GM12891 (cell line): ENCODE results near the gene EFCAB7.
"Not testable (repeated sequence)": the region's sequence is repeated elsewhere in the genome, so short reads cannot be mapped to it uniquely, and the experiment has no call there.

Source experiments
- DNase-seq: peaks from one replicate; pipeline ENCODE4 v3.0.0; 2011; ENCODE audit warnings: low spot score; ENCODE audit not compliant: insufficient read length
- FAIRE-seq: peaks from 2 replicates; lab custom pipeline; 2011; peaks lifted over from hg19 to GRCh38; lab: Jason Lieb, UNC
- PAX5 ChIP-seq: IDR thresholded peaks from 2 replicates; pipeline ENCODE4 v1.6.1; 2011; ENCODE audit warnings: low read length, moderate library complexity, mild to moderate bottlenecking; ENCODE audit not compliant: insufficient read depth, severe bottlenecking
- POLR2A ChIP-seq: IDR thresholded peaks from 2 replicates; pipeline ENCODE4 v1.6.1; 2011; ENCODE audit warnings: low read depth, low read length, control low read depth
- POLR2AphosphoS5 ChIP-seq: IDR thresholded peaks from 2 replicates; pipeline ENCODE4 v1.6.1; 2011; ENCODE audit warnings: low read depth, low read length, control low read depth
- POU2F2 ChIP-seq: IDR thresholded peaks from 2 replicates; pipeline ENCODE4 v1.6.1; 2011; ENCODE audit warnings: low read depth, mild to moderate bottlenecking, control low read depth, low read length, moderate library complexity
- SPI1 ChIP-seq: IDR thresholded peaks from 2 replicates; pipeline ENCODE4 v1.6.1; 2011; ENCODE audit warnings: low read depth, low read length, control low read depth
- TAF1 ChIP-seq: IDR thresholded peaks from 2 replicates; pipeline ENCODE4 v1.6.1; 2011; ENCODE audit warnings: low read depth, low read length, control low read depth

The EFCAB7 gene

GRCh38 chr1:63547621-63548294 lies 24.4 kb downstream of the EFCAB7 start:
- DNase-seq, result no peak
- TF ChIP-seq SPI1, result no peak
- TF ChIP-seq POLR2AphosphoS5, result no peak
- TF ChIP-seq PAX5, result no peak
- TF ChIP-seq TAF1, result no peak
- no peak for TF ChIP-seq POU2F2
- TF ChIP-seq POLR2A, result no peak
- no peak for FAIRE-seq

- no peak for FAIRE-seq
- DNase-seq, result no peak
- no peak for TF ChIP-seq SPI1
- TF ChIP-seq POU2F2, result no peak
- TF ChIP-seq PAX5, result no peak
- TF ChIP-seq TAF1, result no peak
- TF ChIP-seq POLR2A, result no peak
- no peak for TF ChIP-seq POLR2AphosphoS5
Measured at GRCh38 chr1:63548303-63548702, 25.0 kb downstream of the EFCAB7 start.

GRCh38 chr1:63548877-63549276 lies 25.6 kb downstream of the EFCAB7 start:
- peak; percentile 28 for FAIRE-seq
- DNase-seq, result no peak
- TF ChIP-seq POLR2AphosphoS5, result no peak
- TF ChIP-seq SPI1, result no peak
- no peak for TF ChIP-seq POLR2A

GRCh38 chr1:63555480-63555879 lies 32.2 kb downstream of the EFCAB7 start:
- FAIRE-seq (no peak), DNase-seq (no peak)
- TF ChIP-seq POLR2A (no peak), POU2F2 (no peak), POLR2AphosphoS5 (no peak)

GRCh38 chr1:63557365-63557987 lies 34.2 kb downstream of the EFCAB7 start:
- no peak for FAIRE-seq
- TF ChIP-seq POLR2AphosphoS5 (no peak), PAX5 (no peak), SPI1 (no peak), TAF1 (no peak), POU2F2 (no peak), POLR2A (no peak)
- no peak for DNase-seq

GRCh38 chr1:63559357-63559756 lies 36.0 kb downstream of the EFCAB7 start:
- DNase-seq, result no peak
- TF ChIP-seq SPI1, result no peak
- no peak for TF ChIP-seq POLR2AphosphoS5
- no peak for TF ChIP-seq POLR2A
- no peak for TF ChIP-seq PAX5
- no peak for FAIRE-seq

GRCh38 chr1:63563745-63564144 lies 40.4 kb downstream of the EFCAB7 start:
- FAIRE-seq, result no peak
- no peak for DNase-seq
- peak; percentile 38; the same call in 1 of the 2 replicates for TF ChIP-seq SPI1
- no peak for TF ChIP-seq POLR2AphosphoS5

GRCh38 chr1:63569068-63569467 lies 45.7 kb downstream of the EFCAB7 start:
- FAIRE-seq (no peak), DNase-seq (no peak)
- no peak for TF ChIP-seq SPI1
- no peak for TF ChIP-seq POLR2A
- TF ChIP-seq TAF1, result no peak
- TF ChIP-seq PAX5, result no peak
- TF ChIP-seq POLR2AphosphoS5, result no peak
- no peak for TF ChIP-seq POU2F2

- DNase-seq (no peak), FAIRE-seq (no peak)
- TF ChIP-seq POLR2AphosphoS5 (no peak), POLR2A (no peak)
Measured at GRCh38 chr1:63569640-63570316, 46.5 kb downstream of the EFCAB7 start.

GRCh38 chr1:63572686-63573085 lies 49.4 kb downstream of the EFCAB7 start:
- not testable (repeated sequence) for FAIRE-seq, DNase-seq

- not testable (repeated sequence) for FAIRE-seq, DNase-seq
Measured at GRCh38 chr1:63574203-63574796, 51.0 kb downstream of the EFCAB7 start.
